Measurements from ENCODE around the gene DYNC2I2.

Gene DYNC2I2

DNA sequence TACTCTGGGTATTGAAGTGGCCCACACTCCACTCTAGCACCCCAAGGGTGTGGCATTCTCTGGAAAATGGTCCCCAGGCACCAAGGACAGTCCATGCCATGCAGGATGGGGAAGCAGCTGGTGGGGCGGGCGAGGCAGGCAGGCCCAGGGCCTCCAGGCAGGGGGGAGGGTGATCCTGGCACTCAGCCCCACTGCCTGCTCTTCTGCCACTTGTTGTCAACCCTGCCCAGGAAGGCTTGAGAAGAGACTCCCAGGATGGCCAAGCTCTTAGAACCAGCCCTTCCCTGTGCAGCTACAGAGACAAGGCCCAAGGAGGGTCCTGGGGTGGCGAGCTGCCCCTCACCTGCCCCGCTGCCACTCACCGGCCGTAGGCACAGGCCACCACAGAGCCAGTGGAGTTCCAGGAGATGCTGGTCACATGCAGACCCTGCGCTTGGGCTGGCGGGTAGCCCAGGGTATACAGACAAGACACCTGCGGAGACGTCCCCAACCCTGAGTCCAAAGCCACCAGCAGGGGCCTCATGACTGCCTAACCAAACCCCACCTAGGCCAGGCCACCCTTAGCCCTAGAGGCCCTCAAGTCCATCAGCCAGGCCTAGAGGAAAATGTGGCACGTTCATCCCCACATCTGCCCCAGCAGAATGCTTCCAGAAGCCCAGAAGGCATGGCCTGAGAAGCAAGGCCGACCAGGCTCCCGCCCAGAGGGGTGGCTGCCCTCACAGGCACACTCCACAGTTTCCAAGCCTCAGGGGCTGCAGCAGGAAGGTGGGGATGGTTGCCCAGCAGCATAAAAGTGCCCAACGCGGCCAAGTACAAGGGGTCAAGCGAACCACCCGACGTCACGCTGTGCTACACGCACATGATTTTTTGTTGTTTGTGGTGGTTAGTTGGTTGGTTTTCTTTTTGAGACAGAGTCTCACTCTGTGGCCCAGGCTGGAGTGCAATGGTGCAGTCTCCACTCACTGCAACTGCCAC, 19.8 kb downstream of the DYNC2I2 start:
- in situ Hi-C loops (cut with HindIII; ENCODE audit: low sequenced_read_pairs): no loop called here

DNA sequence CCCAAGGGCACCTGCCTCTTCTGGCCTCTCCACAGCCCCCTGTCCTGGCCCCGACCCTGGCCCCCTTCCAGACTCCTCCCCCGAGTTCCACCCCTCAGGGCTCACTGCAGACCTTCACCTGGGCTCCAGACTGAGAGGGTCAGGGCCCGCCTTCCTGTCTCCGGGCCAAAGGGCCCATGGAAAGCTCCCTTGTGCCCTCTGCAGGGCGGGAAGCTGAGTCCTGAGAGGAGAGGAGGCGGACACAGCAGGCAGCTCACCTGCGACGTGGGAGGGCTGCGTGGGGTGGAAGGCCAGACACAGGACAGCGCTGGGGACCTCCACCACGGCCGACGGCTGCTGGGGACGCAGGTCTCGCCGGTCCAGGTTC, 20.6 kb downstream of the DYNC2I2 start:
- in situ Hi-C loops (cut with HindIII; ENCODE audit: low sequenced_read_pairs): no loop called here

DNA sequence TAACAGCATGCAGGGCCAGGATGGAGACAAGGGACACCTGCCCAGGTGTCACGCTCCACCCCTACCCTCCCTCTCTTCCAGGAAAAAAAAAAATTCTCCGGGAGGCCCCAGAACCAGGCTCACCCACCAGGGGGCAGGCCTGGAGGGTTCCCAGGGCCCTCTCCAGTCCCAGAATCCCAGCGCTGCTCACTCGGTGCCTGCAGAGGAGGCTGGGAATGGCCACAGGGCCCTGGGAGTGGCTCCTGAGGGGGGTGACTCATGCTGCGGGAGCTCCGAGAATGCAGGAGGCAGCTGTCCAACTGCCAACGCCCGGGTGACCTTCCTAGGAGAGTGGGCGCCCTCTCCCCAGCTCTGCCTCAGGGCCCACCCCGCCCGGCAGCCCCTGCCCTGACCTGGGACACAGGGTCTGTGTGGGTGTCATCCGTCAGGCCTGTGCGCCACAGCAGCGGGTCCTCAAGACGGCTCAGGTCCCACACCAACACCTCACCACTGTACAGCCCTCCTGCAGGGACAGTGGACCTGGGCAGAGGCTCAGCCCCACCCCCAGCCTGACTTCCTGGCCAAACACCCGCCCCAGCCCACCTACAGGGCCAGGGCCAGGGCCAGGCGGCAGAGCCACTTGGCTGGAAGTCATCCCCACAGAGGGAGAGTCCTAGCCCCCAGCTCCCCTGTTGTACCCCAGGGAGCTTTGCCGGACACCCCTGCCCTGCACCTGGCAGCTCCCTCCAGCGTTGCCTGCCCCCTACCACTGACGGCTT, 21.2 kb downstream of the DYNC2I2 start:
- in situ Hi-C loops (cut with HindIII; ENCODE audit: low sequenced_read_pairs): no loop called here

DNA sequence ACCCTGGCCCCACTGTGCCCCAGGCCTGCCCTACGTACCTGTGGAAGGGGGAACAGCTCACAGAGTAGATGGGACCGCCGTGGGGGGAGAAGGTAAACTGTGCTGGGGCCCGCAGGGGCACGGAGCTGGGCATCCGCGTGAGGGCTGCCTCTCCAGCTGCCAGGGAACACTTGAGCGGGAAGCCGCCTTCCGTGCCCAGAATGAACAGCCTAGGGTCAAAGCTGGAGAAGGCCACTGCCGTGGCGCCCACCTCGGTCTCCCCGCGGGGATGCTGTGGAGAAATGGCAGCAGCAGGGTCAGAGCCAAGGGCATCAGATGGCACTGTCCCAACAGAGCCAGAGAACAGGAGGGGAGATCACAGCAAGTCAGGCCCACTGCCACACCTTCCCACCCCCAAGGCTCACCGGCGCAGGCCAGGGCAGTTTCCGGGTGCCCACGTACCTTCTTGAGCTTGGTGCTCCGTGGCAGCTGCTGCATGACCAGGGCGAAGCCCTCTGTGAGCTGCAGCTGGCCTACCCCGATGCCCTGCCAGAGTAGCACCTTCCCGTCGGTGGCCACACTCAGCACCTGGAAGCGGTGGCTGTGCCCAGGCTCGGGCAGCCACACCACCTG, 21.9 kb downstream of the DYNC2I2 start:
- in situ Hi-C loops (cut with HindIII; ENCODE audit: low sequenced_read_pairs): no loop called here

DNA sequence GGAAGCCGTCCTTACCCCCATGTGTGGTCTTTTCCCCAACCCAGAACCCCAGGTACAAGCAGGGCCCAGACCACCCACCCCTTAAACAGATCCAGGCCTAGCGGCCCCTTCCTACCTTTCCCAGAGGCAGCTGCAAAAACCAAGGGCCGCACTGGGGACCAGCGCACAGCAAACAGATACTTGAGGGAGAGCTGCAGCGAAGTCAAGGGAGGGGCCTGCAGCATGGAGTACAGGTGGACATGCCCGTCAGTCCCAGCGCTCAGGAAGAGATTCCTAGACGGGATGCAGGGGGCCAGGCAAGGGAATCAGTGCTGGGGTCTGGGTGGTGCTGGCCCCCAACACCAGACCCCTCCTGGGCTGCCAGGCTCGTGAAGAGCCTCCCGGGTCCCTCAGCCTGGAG, 22.5 kb downstream of the DYNC2I2 start:
- in situ Hi-C loops (cut with HindIII; ENCODE audit: low sequenced_read_pairs): no loop called here

DNA sequence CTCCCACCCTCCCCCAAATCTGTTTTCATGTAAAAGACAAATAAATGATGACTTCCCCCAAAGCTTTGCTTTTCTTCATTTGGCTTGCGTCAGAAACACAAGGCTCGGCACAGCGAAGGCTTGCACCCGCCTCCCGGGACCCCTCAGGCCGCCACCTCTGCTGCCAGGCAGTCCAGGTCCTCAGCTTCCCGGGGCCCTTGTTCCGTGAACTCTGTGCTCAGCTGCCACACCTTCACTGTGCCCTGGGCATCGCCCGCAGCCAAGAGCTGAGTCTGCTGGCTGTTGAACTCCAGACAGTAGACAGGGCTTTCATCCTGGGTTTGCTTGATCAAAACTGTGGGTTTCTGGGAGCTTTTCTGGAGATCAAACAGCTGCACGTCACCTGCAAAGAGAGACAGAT, 23.0 kb downstream of the DYNC2I2 start:
- in situ Hi-C loops (cut with HindIII; ENCODE audit: low sequenced_read_pairs): no loop called here

DNA sequence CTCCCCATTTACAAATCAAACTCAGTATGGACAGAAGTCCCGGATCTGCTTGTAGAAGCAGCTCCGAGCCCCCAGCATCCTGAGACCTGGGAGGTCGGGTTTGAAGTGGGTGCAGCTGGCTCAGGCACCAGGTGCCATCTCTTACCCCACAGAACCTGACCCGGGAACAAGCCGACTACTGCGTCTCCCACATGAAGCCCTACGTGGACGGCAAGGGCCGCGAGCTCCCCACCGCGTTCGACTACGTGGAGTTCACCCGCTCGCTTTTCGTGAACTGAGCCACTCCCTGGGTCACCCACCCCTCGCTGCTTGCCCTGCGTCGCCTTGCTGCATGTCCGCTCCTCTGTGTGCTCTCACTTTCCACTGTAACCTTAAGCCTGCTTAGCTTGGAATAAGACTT, 23.6 kb downstream of the DYNC2I2 start:
- in situ Hi-C loops (cut with HindIII; ENCODE audit: low sequenced_read_pairs): no loop called here

DNA sequence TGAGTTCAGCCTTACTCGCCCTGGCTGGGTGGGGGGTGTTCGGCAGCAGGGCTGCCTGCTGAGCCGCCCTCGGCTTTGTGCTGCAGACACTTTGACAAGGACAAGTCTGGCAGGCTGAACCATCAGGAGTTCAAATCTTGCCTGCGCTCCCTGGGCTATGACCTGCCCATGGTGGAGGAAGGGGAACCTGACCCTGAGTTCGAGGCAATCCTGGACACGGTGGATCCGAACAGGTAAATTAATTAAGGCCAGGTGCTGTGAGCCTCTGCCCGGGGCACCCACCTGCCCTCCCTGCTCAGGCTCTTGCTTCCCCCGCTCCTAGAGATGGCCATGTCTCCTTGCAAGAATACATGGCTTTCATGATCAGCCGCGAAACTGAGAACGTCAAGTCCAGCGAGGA, 24.2 kb downstream of the DYNC2I2 start:
- in situ Hi-C loops (cut with HindIII; ENCODE audit: low sequenced_read_pairs): no loop called here

DNA sequence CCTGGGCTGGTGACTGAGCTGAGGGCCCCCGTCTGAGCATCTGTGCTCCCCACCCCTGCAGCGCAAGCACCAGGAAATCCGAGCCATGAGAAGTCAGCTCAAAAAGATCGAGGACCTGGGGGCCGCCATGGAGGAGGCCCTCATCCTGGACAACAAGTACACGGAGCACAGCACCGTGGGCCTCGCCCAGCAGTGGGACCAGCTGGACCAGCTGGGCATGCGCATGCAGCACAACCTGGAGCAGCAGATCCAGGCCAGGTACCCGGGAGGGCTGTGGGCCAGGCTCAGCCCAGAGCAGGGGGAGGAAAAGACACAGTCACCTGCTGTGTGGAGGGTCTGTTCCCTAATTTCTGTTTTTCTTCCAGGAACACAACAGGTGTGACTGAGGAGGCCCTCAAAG, 24.6 kb downstream of the DYNC2I2 start:
- in situ Hi-C loops (cut with HindIII; ENCODE audit: low sequenced_read_pairs): no loop called here

DNA sequence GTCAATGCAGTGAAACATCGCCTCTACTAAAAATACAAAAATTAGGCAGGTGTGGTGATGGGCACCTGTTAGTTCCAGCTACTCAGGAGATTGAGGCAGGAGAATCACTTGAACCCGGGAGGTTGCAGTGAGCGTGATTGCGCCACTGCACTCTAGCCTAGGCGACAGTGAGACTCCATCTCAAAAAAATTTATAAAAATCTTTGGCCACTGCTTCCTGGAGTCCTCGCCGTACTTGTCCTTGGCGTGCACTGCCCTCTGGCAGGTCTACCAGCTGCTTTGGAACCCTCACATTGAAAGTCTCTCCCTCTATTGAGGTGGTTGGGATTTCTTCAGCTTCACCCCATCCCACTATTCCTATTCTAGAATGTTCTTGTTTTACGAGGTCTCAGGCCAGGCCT, 25.0 kb downstream of the DYNC2I2 start:
- in situ Hi-C loops (cut with HindIII; ENCODE audit: low sequenced_read_pairs): no loop called here

DNA sequence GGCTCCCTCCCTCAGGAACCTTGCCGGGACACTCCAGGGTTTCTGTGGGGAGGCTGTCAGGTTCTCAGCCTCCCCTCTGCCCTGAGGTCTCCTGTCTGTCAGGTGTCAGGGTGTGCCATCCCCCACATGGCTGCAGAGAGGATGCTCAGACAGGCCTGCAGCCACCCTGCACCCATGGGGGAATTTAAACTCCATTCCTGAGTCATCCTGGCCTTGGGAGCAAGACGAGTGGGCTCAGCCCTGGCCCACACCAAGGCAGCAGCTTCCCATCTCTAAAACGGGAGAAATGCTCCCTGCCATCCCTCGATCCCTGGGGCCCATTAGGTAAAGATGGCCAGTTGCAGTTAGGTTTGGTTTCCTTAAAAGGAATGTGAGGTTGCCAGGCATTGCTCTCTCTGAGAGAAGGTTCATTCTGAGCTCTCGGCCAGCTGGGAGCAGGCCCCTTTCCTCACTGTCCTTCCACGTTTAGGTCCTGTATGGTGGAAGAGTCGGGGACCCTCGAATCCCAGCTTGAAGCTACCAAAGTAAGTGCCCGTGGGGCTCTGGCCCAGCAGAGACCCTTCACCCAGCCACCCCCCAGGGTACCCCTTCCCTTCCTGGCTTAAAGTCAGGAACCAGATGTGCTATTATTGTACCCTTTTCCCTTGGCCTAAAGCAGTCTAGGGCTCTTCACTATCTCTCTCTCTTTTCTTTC, 26.6 kb downstream of the DYNC2I2 start:
- in situ Hi-C loops (cut with HindIII; ENCODE audit: low sequenced_read_pairs): loop anchor here (10.0 kb wide), 1 partner anchor 55 kb away; no protein-coding TSS in a partner anchor

DNA sequence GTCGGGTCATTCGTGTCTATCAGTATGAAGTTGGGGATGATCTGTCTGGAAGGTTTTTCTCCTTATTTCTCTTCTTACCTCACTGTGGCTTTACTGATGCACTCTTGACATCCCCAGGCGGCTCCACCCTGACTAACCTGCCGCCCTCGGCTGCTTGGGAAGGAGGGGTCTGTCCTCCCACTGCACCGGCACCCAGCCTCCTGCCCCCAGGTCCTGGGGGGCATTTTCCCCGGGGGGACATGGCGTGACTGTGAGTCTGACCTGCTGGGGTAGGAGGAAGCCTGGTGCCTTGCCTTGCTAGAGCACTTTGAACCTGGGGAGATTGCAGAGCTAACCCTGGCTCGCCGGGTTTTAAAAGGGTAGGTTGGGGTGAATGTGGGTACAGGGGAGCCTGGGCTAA, 27.5 kb downstream of the DYNC2I2 start:
- in situ Hi-C loops (cut with HindIII; ENCODE audit: low sequenced_read_pairs): loop anchor here (10.0 kb wide), 1 partner anchor 54 kb away; no protein-coding TSS in a partner anchor

DNA sequence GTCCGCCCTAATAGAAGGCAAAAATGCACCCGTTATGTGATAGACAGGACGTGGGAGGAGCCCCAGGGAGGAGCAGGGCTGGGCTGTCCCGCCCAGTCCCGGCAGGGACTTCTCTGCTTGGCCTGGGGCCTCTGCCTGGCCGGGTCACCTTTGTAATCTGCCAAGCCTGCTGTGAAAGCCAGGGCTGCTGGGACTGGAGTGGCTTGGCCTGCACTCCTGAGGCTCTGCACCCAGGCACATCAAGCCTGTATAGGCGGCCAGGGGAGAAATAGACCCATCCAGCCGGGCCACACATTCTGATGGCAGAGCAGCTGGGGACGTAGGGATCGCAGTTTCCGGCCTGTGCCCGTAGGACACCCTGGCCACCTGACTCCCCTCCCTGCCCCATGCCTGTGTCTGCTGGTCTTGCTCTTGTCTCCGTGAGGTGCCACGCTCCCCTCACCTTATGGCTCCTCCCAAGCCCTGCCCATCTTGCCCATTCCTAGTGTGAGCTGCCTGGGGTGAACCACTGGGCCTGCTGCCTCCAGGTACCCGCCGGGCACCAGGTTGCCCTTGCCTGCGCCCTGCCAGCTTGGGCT, 28.1 kb downstream of the DYNC2I2 start:
- in situ Hi-C loops (cut with HindIII; ENCODE audit: low sequenced_read_pairs): loop anchor here (10.0 kb wide), 1 partner anchor 54 kb away; no protein-coding TSS in a partner anchor

DNA sequence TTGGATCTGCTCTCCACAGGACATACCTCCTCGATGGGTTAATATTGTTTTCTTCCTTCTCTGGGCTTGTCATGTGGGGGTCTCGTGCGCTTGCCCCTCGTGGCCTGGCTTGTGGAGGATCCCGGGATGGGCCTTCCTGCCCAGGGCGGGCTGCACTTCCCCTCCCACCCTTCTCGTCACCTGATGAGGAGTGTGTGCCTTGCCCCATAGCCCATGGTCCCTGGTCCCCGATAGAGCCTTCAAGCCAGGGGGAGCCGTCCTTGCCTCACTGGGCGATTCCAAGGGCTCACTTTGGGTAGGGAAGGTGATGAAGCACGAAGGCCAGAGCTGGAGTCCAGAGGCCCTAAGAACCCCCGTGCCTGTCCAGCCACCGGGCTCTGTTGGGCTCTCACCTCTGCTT, 28.7 kb downstream of the DYNC2I2 start:
- in situ Hi-C loops (cut with HindIII; ENCODE audit: low sequenced_read_pairs): loop anchor here (10.0 kb wide), 1 partner anchor 53 kb away; no protein-coding TSS in a partner anchor

DNA sequence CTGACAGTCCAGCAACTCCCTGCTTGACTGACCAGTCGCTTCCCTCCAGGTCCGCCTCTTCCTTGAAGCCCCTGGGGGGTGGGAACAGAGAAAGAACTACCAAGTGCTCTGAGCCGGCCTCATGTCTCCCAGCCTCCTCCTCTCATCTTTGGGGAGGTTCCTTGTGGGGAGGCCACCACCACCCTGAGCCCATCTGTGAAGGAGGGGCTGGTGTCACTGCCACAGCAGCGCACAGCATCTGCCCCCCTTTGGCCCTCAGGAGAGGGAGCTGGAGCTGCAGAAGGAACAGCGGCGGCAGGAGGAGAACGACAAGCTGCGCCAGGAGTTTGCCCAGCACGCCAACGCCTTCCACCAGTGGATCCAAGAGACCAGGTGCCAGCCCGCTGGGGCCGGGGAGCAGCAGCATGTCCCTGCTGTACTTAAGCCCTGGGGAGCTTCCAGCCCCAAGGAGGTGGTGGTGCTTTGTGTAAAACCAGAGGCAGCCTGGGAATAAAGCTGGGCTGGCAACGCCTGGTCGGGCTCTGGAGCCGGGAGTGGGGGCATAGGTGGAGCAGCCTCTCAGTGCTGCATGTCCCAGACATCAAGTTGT, 29.4 kb downstream of the DYNC2I2 start:
- in situ Hi-C loops (cut with HindIII; ENCODE audit: low sequenced_read_pairs): loop anchor here (10.0 kb wide), 1 partner anchor 52 kb away; no protein-coding TSS in a partner anchor

DNA sequence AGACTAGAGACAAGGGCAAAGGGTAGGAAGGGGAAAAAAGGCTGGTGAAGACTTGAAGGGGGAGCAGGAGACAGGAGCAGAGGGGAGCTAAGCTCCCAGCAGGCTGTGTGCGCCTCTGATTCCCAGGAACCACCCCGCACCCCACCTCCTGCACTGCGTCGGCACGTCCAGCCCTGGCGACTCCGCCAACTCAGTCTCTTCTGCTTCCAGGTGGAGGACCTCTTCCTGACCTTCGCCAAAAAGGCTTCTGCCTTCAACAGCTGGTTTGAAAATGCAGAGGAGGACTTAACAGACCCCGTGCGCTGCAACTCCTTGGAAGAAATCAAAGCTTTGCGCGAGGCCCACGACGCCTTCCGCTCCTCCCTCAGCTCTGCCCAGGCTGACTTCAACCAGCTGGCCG, 30.5 kb downstream of the DYNC2I2 start:
- in situ Hi-C loops (cut with HindIII; ENCODE audit: low sequenced_read_pairs): loop anchor here (10.0 kb wide), 1 partner anchor 51 kb away; no protein-coding TSS in a partner anchor

DNA sequence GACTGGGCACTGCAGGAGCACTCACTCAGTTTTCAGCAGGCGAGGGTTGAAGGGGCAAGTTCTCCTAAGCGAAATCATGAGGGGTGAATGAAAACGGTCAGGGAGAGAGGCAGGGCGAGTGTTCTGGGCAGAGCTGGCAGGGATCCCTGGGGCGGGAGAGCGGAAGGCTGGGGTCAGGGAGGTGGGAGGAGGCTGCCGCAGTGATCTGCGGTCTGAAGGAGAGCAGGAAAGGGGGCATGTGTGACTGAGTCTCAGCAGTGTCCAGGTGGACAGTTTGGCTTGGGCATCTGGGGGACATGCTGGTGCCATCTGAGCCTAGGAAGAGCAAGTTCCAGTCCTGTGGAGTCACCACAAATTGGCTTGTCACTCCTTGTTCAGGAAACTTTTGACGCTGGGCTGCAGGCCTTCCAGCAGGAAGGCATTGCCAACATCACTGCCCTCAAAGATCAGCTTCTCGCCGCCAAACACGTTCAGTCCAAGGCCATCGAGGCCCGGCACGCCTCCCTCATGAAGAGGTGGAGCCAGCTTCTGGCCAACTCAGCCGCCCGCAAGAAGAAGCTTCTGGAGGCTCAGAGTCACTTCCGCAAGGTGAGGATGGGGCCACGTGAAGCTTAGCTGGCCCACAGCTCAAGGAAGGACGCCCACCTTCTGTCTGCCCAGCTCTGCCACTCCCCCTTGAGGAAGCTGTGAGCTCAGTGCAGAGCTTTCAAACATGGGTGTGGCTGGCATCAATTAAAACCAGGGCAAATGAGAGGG, 31.1 kb downstream of the DYNC2I2 start:
- in situ Hi-C loops (cut with HindIII; ENCODE audit: low sequenced_read_pairs): loop anchor here (10.0 kb wide), 1 partner anchor 51 kb away; no protein-coding TSS in a partner anchor

DNA sequence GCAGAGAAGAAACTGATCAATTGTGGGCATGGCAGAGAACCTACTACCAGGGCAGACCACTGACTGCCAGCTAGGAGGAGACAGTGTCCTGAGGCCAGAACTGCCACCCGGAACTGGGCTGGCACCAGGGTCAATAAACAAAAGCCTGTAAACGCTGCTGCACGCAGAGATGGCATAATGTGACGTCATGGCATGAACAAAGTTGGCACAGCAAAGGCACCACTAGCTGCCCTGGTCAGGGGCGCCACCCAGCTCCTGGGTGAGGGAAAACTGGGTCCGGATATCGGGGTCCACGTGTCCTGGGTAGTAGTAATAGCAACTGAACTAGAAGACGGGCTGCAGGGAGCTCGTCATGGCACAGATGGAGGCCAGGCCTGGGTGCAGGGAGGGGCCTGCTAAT, 32.1 kb downstream of the DYNC2I2 start:
- in situ Hi-C loops (cut with HindIII; ENCODE audit: low sequenced_read_pairs): loop anchor here (10.0 kb wide), 1 partner anchor 50 kb away; no protein-coding TSS in a partner anchor

All from DLD1 (cell line).